ENCODE results near the gene ATP4A.

Gene ATP4A

DNA sequence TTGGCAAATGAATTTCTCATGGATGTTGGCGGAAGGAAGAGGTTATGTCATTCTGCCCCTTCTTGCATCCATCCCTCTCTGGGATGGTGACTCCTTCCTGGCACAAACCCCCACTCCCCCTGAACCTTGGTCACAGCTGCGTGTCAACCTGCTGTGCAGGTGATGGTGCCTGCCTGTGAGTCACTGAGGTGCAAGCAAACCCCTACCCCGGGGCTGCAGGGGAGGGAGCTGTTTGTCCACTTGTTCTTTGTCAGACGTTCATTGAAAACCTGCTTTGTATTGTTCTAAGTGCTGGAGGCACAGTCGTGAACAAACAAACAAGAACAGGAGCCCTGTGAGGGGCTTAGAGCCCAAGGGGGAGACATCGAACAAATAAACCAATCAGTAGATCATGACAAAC lies 32.2 kb downstream of the ATP4A start:
- FAIRE-seq (no peak), DNase-seq (ENCODE audit: insufficient read length) (no peak)
- TF ChIP-seq POLR2AphosphoS5 (IDR thresholded peaks at IDR 0.05; ENCODE audit: low read depth, low read length) = no peak
- TF ChIP-seq TAF1 (IDR thresholded peaks at IDR 0.05; ENCODE audit: borderline replicate concordance, low read depth, low read length) = no peak
- TF ChIP-seq POLR2A (IDR thresholded peaks at IDR 0.05; ENCODE audit: low read depth, low read length) = no peak

DNA sequence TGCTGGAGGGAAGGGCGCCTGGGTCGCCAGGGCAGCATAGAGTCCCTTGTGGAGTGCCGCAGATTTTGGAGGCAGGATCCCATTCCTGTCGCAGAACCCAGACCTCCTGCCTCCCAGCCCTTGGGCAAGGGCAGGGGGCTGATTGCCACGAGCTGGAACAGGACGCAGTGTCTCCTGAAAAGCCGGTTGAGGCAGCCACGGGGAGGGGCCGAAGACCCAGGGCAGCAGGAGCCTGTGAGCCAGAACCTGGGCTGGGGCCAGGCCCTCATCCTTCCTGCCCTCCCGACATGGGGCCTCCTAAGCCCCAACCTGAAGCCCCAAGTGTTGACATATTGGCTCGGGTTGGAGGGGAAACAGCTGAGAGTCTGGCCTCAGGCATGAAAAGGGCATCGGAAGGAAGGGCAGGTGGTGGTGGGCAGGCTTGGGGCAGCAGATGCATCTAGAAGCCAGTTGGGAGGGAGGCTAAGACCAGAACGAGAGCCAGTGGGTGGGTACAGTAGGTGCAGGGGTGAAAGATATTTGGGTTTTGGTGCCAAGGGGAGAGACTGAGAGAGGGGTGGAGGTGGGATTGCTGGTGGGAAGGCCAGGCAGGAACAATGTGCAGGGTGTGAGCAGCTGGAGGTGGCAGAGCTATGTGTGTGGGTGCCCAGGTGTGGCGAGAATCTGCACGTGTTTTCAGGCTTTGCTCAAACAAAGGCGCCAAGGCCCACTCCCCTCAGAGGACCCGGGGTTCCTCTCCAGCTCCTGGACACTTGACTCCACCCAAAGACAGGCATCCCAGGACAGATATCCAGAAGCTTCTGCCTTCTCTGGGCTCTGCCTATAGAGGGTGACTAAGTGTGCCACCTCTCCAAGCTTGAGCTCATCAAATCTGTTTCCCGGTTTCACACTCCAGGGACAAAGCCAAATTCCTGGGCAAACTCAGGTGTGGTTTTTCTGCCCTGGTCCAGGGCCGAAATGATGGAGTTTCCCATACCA lies 33.9 kb downstream of the ATP4A start:
- FAIRE-seq (no peak), DNase-seq (ENCODE audit: insufficient read length) (no peak)
- TF ChIP-seq POLR2A (IDR thresholded peaks at IDR 0.05; ENCODE audit: low read depth, low read length) (no peak), POLR2AphosphoS5 (IDR thresholded peaks at IDR 0.05; ENCODE audit: low read depth, low read length) (no peak), TAF1 (IDR thresholded peaks at IDR 0.05; ENCODE audit: borderline replicate concordance, low read depth, low read length) (no peak)

GRCh38 chr19:35528218-35529038 lies 35.0 kb downstream of the ATP4A start, which contains the start of gene SBSN:
SBSN (minus strand) TSS chr19:35528311; CDS start chr19:35528281, 30 bp downstream.
- no peak for FAIRE-seq

DNA sequence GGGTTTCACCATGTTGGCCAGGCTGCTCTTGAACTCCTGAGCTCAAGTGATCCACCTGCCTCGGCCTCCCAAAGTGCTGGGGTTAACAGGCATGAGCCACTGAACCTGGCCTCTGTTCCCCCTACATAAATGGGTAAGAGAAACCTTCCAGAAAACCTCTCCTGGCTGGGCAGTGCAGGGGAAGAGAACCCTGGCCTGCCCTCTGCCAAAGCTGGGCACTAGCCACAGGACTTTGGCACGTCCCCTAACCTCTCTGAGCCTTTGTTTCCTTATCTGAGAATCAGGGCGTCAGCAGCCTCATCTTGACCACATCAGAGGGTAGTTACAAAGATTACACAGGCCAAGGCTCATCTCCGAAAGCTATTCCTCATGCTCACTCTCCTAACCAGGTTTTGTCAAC lies 37.6 kb downstream of the ATP4A start:
- DNase-seq (ENCODE audit: insufficient read length) (no peak), FAIRE-seq (no peak)
- TF ChIP-seq POLR2AphosphoS5 (IDR thresholded peaks at IDR 0.05; ENCODE audit: low read depth, low read length) (no peak), TAF1 (IDR thresholded peaks at IDR 0.05; ENCODE audit: borderline replicate concordance, low read depth, low read length) (no peak), POLR2A (IDR thresholded peaks at IDR 0.05; ENCODE audit: low read depth, low read length) (no peak)

More at GRCh38 chr19:35528218-35529038, 35.0 kb downstream of the ATP4A start, which contains the start of gene SBSN:
- no peak for DNase-seq (ENCODE audit: insufficient read length)
- TF ChIP-seq TAF1 (IDR thresholded peaks at IDR 0.05; ENCODE audit: borderline replicate concordance, low read depth, low read length) (no peak), POLR2A (IDR thresholded peaks at IDR 0.05; ENCODE audit: low read depth, low read length) (no peak), POLR2AphosphoS5 (IDR thresholded peaks at IDR 0.05; ENCODE audit: low read depth, low read length) (no peak)

DNA sequence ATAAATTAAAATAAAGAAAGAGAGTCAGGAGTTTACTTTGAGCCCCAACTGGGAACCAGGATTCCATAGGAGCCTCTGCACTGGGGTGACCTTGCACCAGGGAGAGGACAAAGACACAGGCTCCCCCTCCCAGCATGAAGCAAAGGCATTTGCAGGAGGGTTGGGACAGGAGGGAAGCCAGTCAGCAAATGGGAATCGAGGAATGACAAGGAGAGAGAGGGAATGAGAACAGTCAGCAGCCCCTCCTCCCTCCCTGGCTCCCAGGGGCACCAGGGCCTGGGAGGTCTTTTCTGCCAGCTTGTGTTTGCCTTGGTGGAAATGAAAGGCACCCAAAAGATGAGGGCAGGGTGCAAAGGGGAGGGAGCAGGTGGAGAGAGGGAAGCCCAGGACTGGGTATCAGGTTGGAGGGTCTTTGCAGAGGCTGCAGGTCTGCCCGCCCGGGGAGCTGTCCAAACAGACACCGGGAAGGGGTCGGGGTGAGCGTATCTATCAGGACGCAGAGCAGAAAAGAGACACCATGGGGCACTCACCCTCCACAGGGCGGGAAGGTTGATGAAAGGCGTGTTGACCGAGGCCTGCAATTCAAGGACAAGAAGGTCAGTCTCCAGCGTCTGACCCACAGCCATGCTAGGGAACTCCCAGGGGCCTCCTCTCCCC lies 39.1 kb downstream of the ATP4A start:
- no peak for FAIRE-seq
- no peak for TF ChIP-seq POLR2A (IDR thresholded peaks at IDR 0.05; ENCODE audit: low read depth, low read length)
- TF ChIP-seq TAF1 (IDR thresholded peaks at IDR 0.05; ENCODE audit: borderline replicate concordance, low read depth, low read length) = no peak
- TF ChIP-seq POLR2AphosphoS5 (IDR thresholded peaks at IDR 0.05; ENCODE audit: low read depth, low read length) = no peak
- no peak for DNase-seq (ENCODE audit: insufficient read length)

GRCh38 chr19:35522745-35523327 lies 40.6 kb downstream of the ATP4A start:
- no peak for FAIRE-seq
- DNase-seq (ENCODE audit: insufficient read length) = no peak
- TF ChIP-seq TAF1 (IDR thresholded peaks at IDR 0.05; ENCODE audit: borderline replicate concordance, low read depth, low read length) (no peak), POLR2AphosphoS5 (IDR thresholded peaks at IDR 0.05; ENCODE audit: low read depth, low read length) (no peak), POLR2A (IDR thresholded peaks at IDR 0.05; ENCODE audit: low read depth, low read length) (no peak)

DNA sequence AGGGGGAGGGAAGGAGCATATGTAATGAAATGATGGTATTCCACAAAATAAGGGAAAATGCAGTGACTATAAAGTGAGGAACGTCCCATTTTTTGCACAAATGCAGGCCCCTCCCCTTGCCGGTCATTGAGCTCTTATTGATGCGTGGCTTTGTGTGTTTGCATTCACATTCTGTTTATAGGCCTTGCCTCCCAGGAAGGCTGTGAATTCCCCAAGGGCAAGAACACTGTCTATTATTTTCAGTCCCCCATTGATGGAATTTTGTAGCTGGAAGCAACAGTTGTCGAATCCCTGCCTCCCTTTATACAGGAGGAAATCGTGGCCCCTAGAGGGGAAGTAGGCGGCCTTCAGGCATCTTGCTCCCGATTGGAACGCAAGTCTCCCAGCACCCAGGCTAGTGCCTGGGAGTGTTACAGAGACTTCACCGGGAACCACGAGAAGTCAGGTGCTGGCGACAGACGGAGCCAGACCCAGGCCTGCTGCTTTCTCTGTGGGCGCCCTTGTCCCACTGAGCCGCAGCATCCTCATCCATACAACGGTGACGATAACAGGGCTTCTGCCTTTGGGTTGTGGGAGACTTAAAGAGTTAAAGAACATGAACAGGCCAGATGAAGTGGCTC lies 42.2 kb downstream of the ATP4A start:
- TF ChIP-seq TAF1 (IDR thresholded peaks at IDR 0.05; ENCODE audit: borderline replicate concordance, low read depth, low read length) (no peak), POLR2A (IDR thresholded peaks at IDR 0.05; ENCODE audit: low read depth, low read length) (no peak), POLR2AphosphoS5 (IDR thresholded peaks at IDR 0.05; ENCODE audit: low read depth, low read length) (no peak)
- DNase-seq (ENCODE audit: insufficient read length) (no peak), FAIRE-seq (no peak)

GRCh38 chr19:35519291-35519690 lies 44.2 kb downstream of the ATP4A start:
- TF ChIP-seq TAF1 (IDR thresholded peaks at IDR 0.05; ENCODE audit: borderline replicate concordance, low read depth, low read length) = no peak
- TF ChIP-seq POLR2A (IDR thresholded peaks at IDR 0.05; ENCODE audit: low read depth, low read length) = no peak
- TF ChIP-seq POLR2AphosphoS5 (IDR thresholded peaks at IDR 0.05; ENCODE audit: low read depth, low read length) = no peak
- FAIRE-seq (no peak), DNase-seq (ENCODE audit: insufficient read length) (no peak)

GRCh38 chr19:35518313-35518712 lies 45.1 kb downstream of the ATP4A start:
- DNase-seq (ENCODE audit: insufficient read length) (no peak), FAIRE-seq (no peak)
- no peak for TF ChIP-seq POLR2AphosphoS5 (IDR thresholded peaks at IDR 0.05; ENCODE audit: low read depth, low read length)
- TF ChIP-seq TAF1 (IDR thresholded peaks at IDR 0.05; ENCODE audit: borderline replicate concordance, low read depth, low read length) = no peak
- TF ChIP-seq POLR2A (IDR thresholded peaks at IDR 0.05; ENCODE audit: low read depth, low read length) = no peak

DNA sequence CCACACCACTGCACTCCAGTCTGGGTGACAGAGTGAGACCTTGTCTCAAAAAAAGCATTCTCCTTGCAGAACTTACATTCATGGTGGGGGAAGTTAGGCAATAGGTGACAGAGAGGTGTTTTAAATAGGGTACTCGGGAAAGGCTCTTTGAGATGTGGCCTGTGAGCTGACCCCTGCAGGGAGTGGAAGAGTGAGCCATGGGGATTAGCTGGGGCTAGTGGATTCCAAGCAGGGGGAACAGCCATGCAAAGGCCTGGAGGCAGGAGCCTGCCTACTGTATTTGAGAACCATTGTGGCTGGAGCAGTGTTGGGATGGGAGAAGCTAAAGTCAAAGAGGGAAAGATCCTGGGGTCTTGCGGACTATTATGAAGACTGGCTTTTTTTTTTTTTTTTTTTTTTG lies 46.1 kb downstream of the ATP4A start:
- FAIRE-seq (no peak), DNase-seq (ENCODE audit: insufficient read length) (no peak)
- no peak for TF ChIP-seq POLR2A (IDR thresholded peaks at IDR 0.05; ENCODE audit: low read depth, low read length)
- no peak for TF ChIP-seq TAF1 (IDR thresholded peaks at IDR 0.05; ENCODE audit: borderline replicate concordance, low read depth, low read length)
- no peak for TF ChIP-seq POLR2AphosphoS5 (IDR thresholded peaks at IDR 0.05; ENCODE audit: low read depth, low read length)

Data from GM12892 (cell line).